ELR (cell line): ENCODE data around the gene COX5A.
"Not testable (repeated sequence)": the region's sequence is repeated elsewhere in the genome, so short reads cannot be mapped to it uniquely, and the experiment has no call there.

Experiments
- DNase-seq: peaks from one replicate; pipeline ENCODE4 v3.0.0-alpha.2; 2015; ENCODE audit warnings: low read depth

Gene COX5A

DNA sequence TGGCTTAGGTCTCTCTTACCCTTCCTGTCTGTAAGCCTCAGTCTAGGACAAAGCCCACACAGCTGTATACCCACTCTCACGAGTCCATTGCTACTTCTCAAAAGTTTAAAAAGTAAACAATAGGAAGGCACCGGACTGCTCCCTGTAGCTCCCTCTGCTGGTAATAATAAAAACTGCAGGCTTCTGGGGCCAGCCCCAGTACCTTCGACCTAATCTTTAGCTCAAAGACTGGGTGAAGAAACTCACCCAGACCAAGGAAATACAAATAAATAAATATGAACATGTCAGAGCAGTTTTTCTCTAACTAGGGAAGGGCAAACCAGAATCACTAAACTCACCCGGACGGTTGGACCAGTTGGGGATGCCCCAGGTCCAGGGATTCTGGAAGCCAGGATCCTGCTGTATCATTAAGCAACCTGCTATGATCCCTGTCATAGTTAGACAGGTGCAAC is 36.2 kb downstream of the COX5A start:
- peak; percentile 61 for DNase-seq

DNA sequence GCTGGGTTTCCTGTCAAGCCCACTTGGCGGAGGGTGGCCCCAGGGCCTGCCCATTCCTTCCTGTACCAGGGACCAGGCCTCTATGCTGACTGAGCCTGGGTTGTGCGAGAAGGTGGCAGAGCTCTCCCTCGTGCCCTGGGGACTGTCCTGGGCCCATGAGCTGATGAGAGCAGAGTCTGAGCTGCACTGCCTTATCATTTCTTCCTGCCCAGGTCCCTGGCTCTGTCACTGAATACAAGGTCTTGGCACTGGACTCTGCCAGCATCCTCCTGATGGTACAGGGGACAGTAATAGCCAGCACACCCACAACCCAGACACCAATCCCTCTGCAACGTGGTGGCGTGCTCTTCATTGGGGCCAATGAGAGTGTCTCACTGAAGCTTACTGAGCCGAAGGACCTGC is 40.6 kb downstream of the COX5A start:
- DNase-seq = no peak

- DNase-seq = no peak
These were observed 41.6 kb downstream of the COX5A start for GRCh38 chr15:74896316-74896715.

- DNase-seq = no peak
These were observed 42.0 kb downstream of the COX5A start for GRCh38 chr15:74895830-74896229.

- DNase-seq = not testable (repeated sequence)
These were observed 43.5 kb downstream of the COX5A start for GRCh38 chr15:74894383-74894782.

DNA sequence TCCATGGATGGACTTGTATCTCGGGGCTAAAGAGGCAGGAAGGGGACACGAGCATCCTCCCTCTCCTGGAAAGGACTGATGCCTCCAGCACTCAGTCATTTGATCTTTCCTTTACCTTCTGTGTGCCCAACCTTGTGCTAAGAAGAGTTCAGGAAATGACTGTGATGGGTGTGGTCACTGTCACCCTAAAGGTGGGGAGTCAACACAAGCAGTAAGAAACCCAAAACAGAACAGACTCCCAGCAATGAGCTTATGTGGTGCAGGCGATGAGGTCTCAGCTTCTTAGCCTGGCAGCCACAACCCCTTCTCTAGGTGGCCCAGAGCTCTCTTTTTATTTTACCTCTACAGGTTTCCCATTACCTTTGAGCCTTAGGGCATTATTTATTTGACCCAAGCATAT is 44.2 kb downstream of the COX5A start:
- no peak for DNase-seq

- no peak for DNase-seq
These were observed 44.9 kb downstream of the COX5A start for GRCh38 chr15:74892931-74893330.

DNA sequence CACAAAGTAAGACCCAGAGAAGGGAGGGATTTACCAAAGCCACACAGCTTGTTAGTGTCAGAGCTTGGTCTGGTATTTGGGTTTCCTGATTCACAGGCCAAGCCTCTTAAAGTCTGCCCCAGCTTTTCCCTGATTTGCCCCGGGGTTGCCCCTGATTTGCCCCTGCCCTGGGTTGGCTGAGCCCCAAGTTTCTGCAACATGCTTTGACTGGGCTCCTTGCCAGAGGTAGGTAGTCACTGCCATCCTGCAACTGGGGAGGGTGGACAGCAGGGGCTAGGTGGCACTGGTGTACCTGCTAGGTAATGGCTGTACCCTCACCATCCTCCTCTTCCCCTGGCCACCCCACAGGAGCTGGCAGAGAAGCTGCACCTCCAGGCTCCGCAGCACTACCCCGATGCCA is 45.6 kb downstream of the COX5A start:
- no peak for DNase-seq

GRCh38 chr15:74891469-74891868 is 46.4 kb downstream of the COX5A start:
- DNase-seq = no peak

- no peak for DNase-seq
These were observed 47.3 kb downstream of the COX5A start for GRCh38 chr15:74890665-74890960.

DNA sequence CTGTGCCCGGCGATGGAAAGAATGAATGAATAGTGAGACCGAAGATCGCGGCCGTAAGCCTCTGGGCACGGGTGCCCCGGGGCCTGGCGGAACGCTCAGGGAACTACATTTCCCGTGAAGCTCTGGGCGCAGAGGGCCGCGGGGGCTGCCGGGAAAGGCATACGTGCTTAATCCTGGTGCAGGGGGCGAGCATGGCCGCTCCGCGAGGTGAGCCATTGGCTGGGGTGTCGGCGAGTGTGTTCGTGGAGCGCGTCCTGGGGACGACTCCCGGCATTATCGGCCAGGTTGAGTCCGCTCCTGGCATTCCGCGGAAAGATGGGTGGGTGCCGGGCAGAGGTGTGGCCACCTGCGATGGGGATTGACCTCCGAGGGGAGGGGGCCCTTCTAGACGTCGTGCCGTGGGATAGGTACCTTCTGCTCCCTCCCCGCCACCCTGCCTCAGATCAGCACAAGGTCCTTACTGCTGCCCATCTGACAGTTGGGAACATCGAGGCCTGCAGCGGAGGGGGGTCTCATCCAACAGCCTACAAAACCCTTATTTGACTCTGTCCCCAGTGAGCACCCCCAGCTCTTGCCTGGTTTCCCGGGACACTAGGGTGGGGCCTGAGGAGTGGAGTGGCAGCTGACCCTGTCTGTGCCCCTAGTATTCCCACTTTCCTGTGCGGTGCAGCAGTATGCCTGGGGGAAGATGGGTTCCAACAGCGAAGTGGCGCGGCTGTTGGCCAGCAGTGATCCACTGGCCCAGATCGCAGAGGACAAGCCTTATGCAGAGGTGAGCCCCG is 47.8 kb downstream of the COX5A start, which contains the start of gene MPI:
Gene MPI, plus strand, starts transcription at position 160 of the 782 bp plus-strand sequence. Its CDS starts 32 bp downstream, at position 192.
- DNase-seq = peak; percentile 88

- DNase-seq = peak; percentile 54
These were observed 48.4 kb downstream of the COX5A start for GRCh38 chr15:74889390-74889882.

- DNase-seq = no peak
These were observed 49.2 kb downstream of the COX5A start for GRCh38 chr15:74888716-74889115.

DNA sequence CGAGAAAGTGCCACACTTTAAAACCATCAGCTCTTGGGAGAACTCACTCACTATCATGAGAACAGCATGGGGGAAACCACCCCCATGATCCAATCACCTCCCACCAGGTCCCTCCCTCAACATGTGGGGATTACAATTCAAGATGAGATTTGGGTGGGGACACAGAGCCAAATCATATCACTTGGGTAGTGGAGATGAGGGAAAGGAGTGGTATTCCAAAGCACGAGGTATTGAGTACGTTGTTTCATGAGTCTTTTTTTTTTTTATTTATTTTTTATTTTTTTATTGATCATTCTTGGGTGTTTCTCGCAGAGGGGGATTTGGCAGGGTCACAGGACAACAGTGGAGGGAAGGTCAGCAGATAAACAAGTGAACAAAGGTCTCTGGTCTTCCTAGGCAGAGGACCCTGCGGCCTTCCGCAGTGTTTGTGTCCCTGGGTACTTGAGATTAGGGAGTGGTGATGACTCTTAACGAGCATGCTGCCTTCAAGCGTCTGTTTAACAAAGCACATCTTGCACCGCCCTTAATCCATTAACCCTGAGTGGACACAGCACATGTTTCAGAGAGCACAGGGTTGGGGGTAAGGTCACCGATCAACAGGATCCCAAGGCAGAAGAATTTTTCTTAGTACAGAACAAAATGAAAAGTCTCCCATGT is 50.2 kb downstream of the COX5A start:
- DNase-seq = not testable (repeated sequence)

GRCh38 chr15:74885461-74885860 is 52.4 kb downstream of the COX5A start:
- no peak for DNase-seq

GRCh38 chr15:74884428-74885223 is 53.2 kb downstream of the COX5A start:
- peak; percentile 34 for DNase-seq

DNA sequence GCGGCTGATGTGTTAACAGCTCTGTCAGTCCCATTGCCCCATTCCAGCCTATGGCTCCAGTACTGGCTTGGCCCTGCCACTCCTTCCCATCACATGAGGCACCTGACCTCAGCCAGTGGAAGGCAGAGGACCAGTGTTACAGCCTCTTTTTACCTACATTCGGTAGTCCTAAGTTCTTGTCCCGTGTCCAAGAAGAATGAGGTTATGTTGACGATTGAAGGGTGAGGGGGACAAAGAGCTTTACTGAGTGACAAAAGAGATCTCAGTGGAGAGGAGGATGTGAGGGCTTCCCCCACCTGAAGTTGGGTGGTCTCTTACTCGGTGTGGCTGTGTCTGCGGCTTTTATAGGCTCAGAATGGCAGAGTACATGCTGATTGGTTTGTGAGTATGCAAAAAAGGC is 55.3 kb downstream of the COX5A start:
- DNase-seq = no peak

DNA sequence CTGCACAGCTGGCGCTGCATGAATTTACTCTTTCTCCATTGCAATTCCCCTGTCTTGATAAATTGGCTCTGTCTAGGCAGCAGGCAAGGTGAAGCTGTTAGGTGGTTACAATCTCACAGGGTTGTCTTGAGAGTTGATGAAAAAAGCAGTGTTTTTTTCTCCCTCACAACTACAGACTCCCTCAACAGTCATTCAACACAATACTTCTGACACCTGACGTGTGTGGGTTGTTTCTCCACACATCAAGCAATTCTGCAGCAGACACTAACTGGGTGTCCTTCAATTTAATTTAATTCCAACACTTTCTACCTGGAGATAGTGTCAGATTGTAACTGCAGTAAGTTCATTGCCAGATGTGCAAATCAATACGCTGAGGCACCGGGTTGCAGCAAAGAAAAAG is 59.6 kb downstream of the COX5A start:
- no peak for DNase-seq

- peak; percentile 29 for DNase-seq
These were observed 64.0 kb downstream of the COX5A start for GRCh38 chr15:74873756-74874424.

DNA sequence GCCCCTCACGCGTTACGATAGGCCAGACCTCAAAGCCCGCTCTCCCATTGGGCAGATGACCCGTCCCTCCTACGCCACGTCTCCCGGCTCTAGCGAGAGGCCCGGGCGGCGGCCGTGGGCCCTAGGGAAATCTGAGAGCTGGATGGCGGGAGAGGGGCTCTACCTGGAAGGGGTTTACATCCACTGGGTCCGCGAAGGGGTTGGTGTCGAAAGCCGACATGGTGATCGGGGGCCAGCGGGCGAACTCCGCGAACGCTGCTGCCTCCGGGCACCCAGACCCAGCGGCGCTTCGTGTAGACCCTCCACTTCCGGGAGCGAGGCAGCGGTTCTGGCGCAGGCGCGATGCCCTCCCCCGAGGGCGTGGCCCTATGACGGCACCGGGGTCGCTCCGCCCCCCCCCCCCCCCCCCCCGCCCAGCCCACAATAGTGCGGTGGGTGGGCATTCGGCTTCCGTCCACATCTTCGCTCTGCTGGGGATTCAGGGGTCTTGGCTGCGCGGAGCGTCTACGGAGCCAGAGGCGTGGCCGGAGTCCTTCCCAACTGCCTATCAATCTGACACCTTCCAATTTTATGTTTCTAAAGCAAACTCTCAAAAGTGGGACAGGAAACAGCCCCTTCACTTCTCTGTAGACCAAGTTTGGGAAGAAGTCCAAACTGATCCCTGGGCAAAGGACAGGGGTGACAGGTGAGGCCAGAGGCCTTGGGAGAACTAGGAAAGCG is 64.7 kb downstream of the COX5A start, which contains the start of gene SCAMP2:
Gene SCAMP2, minus strand, starts transcription at position 330 of the 720 bp plus-strand sequence. Its CDS starts 110 bp downstream, at position 220.
- DNase-seq = peak; percentile 96

DNA sequence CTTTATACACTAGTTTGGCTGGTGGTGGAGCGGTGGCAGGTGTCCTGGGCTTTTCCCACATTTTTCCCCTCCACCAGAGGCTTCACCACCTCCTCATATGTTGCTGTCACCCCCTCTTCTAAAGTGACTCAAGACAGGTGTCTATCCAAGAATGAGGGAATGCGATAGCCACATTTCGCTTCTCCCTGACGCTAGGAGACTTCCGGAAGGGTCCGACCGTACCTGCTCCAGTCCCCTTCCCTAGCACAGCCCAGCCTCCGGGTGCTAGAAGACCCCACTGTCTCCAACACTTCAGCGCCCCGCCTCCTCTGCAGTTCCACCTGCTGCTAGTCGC is 65.2 kb downstream of the COX5A start:
- no peak for DNase-seq
